WTC11 (cell line): Measurements from ENCODE around the gene LOXL1. TPM values are rescaled to one million over a fixed set of nuclear protein-coding genes. Genes with fewer than 3 reads are reported as not detected.

Experiments used
- ATAC-seq: fragments of 200-7000 bp; cut with Tn5 transposase; 2 replicates; pipeline ENCODE4 v1.10.0; 2021; ENCODE audit warnings: mild to moderate bottlenecking, moderate library complexity
- CTCF ChIA-PET: fragments of 300-600 bp; sonication (Branson Sonifier 250); formaldehyde crosslinking; loops from one replicate; lab custom pipeline; 2021; ENCODE audit warnings: antibody characterized with exemption; lab: Charles Lee
- POLR2A ChIA-PET: fragments of 350-600 bp; sonication (Branson Sonifier 250); formaldehyde crosslinking; loops from one replicate; lab custom pipeline; 2021; ENCODE audit warnings: antibody characterized with exemption; lab: Charles Lee
- DNase-seq: peaks from one replicate; pipeline ENCODE4 v3.0.0; 2021; ENCODE audit warnings: low spot score
- H3K27ac Mint-ChIP-seq: 2 replicates; pipeline ENCODE4 v1.8.0; 2021; ENCODE audit warnings: mixed read lengths
- H3K27me3 Mint-ChIP-seq: 2 replicates; pipeline ENCODE4 v1.8.0; 2021; ENCODE audit warnings: low read depth, mild to moderate bottlenecking, moderate library complexity, mixed read lengths
- H3K36me3 Mint-ChIP-seq: 2 replicates; pipeline ENCODE4 v1.8.0; 2021; ENCODE audit warnings: mixed read lengths
- H3K4me1 Mint-ChIP-seq: 2 replicates; pipeline ENCODE4 v1.8.0; 2022; ENCODE audit warnings: mixed read lengths
- H3K4me3 Mint-ChIP-seq: 2 replicates; pipeline ENCODE4 v1.8.0; 2021; ENCODE audit warnings: mild to moderate bottlenecking, moderate library complexity, mixed read lengths
- H3K9me3 Mint-ChIP-seq: 2 replicates; pipeline ENCODE4 v1.8.0; 2021; ENCODE audit warnings: mixed read lengths
- ELF4 ChIP-seq: sonication (generic); formaldehyde crosslinking; IDR thresholded peaks from 2 replicates; pipeline ENCODE4 v1.8.1; 2022; ENCODE audit warnings: low read depth, mild to moderate bottlenecking, moderate library complexity, missing genetic modification reagents
- FOXK1 ChIP-seq: sonication (generic); formaldehyde crosslinking; IDR thresholded peaks from 2 replicates; pipeline ENCODE4 v1.8.0; 2022; ENCODE audit warnings: mild to moderate bottlenecking, moderate library complexity, missing genetic modification reagents
- JAZF1 ChIP-seq: fragments of 250-450 bp; sonication (Bioruptor Pico); IDR thresholded peaks from 2 replicates; pipeline ENCODE4 v1.9.0; 2021; ENCODE audit warnings: moderate library complexity, mild to moderate bottlenecking, inconsistent platforms
- MXD4 ChIP-seq: fragments of 250-450 bp; sonication (Bioruptor Pico); IDR thresholded peaks from 2 replicates; pipeline ENCODE4 v1.8.0; 2021; ENCODE audit warnings: mild to moderate bottlenecking, moderate library complexity, borderline replicate concordance
- NFE2L1 ChIP-seq: sonication (generic); formaldehyde crosslinking; IDR thresholded peaks from 2 replicates; pipeline ENCODE4 v1.8.1; 2023; ENCODE audit warnings: missing genetic modification reagents
- NR2C2 ChIP-seq: sonication (generic); formaldehyde crosslinking; IDR thresholded peaks from 2 replicates; pipeline ENCODE4 v1.8.0; 2022; ENCODE audit warnings: mild to moderate bottlenecking, missing genetic modification reagents
- RELA ChIP-seq: sonication (generic); formaldehyde crosslinking; IDR thresholded peaks from 2 replicates; pipeline ENCODE4 v1.8.1; 2022; ENCODE audit warnings: missing genetic modification reagents, mild to moderate bottlenecking, borderline replicate concordance
- TCF7 ChIP-seq: sonication (generic); formaldehyde crosslinking; IDR thresholded peaks from 2 replicates; pipeline ENCODE4 v1.8.0; 2022; ENCODE audit warnings: mild to moderate bottlenecking, low read depth, missing genetic modification reagents, moderate library complexity
- TEAD4 ChIP-seq: sonication (generic); formaldehyde crosslinking; IDR thresholded peaks from 2 replicates; pipeline ENCODE4 v1.8.0; 2022; ENCODE audit warnings: mild to moderate bottlenecking, missing genetic modification reagents
- total RNA-seq: library from RNA; stranded (reverse); gene quantifications from 3 replicates; pipeline ENCODE4 v1.2.3, GENCODE V29; 2021
- TF ChIP-seq, protein P1 (sequence below): sonication (generic); formaldehyde crosslinking; IDR thresholded peaks from 2 replicates; pipeline ENCODE4 v1.8.1; 2022; ENCODE audit warnings: low read depth, missing genetic modification reagents, borderline replicate concordance
- TF ChIP-seq, protein P2 (sequence below): fragments of 250-450 bp; sonication (Bioruptor Pico); conservative IDR thresholded peaks from 2 replicates; pipeline ENCODE4 v1.9.0; 2021; ENCODE audit warnings: mild to moderate bottlenecking
- TF ChIP-seq, protein P3 (sequence below): sonication (generic); formaldehyde crosslinking; IDR thresholded peaks from 2 replicates; pipeline ENCODE4 v1.8.0; 2023; ENCODE audit warnings: missing genetic modification reagents
- TF ChIP-seq, protein P4 (sequence below): sonication (generic); formaldehyde crosslinking; IDR thresholded peaks from 2 replicates; pipeline ENCODE4 v1.8.1; 2023; ENCODE audit warnings: mild to moderate bottlenecking, missing genetic modification reagents
- TF ChIP-seq, protein P5 (sequence below): sonication (generic); formaldehyde crosslinking; IDR thresholded peaks from 2 replicates; pipeline ENCODE4 v1.8.1; 2023; ENCODE audit warnings: mild to moderate bottlenecking, missing genetic modification reagents, moderate library complexity
- TF ChIP-seq, protein P6 (sequence below): sonication (generic); formaldehyde crosslinking; IDR thresholded peaks from 2 replicates; pipeline ENCODE4 v1.8.1; 2023; ENCODE audit warnings: mild to moderate bottlenecking, missing genetic modification reagents
- TF ChIP-seq, protein P7 (sequence below): sonication (generic); formaldehyde crosslinking; IDR thresholded peaks from 2 replicates; pipeline ENCODE4 v1.8.1; 2023; ENCODE audit warnings: mild to moderate bottlenecking, missing genetic modification reagents, borderline replicate concordance
- TF ChIP-seq, protein P8 (sequence below): sonication (generic); formaldehyde crosslinking; IDR thresholded peaks from 2 replicates; pipeline ENCODE4 v1.8.1; 2022; ENCODE audit warnings: low read depth, mild to moderate bottlenecking, moderate library complexity, missing genetic modification reagents, borderline replicate concordance

Gene LOXL1
- total RNA-seq, 1 experiment from 2014 or later, result 10.6 TPM

DNA sequence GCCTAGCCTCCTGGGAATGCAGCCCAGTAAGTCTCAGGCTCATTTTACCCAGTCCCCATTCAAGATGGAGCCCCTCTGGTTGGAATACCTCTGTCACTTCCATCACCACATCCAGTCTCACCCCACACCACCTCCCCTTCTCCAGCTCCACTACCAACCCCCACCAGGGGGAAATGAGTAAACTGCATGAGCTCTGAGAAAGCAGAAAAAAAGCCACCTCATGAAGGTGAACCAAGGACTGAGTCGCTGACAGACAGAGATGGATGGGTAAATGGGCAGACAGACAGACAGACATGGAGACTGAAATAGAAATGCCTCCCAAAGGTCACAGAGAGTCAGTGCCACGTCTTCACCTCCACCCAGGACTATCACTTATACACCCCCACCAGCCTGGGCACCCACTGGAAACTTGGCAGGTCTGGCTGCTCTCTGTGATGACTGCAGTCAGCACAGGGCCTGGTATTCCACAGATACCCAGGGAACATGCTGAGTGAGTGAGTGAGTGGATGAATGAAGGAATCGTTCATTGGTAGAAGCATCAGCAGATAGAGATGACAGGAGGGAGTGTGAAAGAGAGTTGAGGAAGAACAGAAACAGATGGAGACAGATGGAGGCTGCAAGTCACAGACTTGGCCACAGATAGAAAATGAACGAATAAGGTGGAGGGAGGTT, 4.9 kb upstream of the LOXL1 start:
- peaks cover 20% of the 10 kb centered on the region for H3K36me3 Mint-ChIP-seq
- TF ChIP-seq TCF7 (CRISPR knock-in tag) (no peak), MXD4 (CRISPR knock-in tag) (no peak), JAZF1 (CRISPR knock-in tag) (no peak), FOXK1 (CRISPR knock-in tag) (no peak), NR2C2 (no peak), NFE2L1 (no peak), ELF4 (CRISPR knock-in tag) (no peak)
- TF ChIP-seq, protein P1, sequence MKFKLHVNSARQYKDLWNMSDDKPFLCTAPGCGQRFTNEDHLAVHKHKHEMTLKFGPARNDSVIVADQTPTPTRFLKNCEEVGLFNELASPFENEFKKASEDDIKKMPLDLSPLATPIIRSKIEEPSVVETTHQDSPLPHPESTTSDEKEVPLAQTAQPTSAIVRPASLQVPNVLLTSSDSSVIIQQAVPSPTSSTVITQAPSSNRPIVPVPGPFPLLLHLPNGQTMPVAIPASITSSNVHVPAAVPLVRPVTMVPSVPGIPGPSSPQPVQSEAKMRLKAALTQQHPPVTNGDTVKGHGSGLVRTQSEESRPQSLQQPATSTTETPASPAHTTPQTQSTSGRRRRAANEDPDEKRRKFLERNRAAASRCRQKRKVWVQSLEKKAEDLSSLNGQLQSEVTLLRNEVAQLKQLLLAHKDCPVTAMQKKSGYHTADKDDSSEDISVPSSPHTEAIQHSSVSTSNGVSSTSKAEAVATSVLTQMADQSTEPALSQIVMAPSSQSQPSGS (CRISPR knock-in tag), result no peak
- TF ChIP-seq, protein P2, sequence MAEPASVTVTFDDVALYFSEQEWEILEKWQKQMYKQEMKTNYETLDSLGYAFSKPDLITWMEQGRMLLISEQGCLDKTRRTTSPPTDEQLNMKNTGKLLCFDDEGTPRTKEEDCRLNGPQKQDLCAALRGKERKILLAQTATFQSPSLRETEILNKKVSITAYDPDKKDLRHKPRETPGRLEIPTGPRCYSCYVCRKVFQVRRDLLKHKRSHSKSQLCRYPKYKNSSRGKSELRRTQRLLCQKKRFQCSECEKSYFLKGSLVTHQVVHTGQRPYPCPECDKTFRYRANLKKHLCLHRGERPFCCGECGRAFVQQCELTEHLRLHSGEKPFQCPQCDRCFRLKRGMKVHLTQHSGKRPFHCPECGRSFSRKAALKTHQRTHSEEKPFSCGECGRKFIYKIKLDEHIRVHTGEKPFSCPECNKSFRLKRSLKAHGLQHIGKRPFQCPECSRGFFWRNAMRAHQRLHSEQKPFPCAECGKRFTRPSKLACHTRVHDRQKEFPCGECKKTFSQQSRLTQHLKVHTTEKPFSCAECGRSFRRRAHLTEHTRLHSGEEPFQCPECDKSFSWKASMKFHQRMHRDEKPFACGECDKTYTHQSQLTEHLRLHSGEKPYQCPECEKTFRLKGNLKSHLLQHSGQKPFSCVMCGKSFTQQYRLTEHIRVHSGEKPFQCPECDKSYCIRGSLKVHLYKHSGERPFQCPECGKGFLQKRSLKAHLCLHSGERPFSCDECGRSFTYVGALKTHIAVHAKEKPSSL (CRISPR knock-in tag), result no peak
- TF ChIP-seq, protein P3, sequence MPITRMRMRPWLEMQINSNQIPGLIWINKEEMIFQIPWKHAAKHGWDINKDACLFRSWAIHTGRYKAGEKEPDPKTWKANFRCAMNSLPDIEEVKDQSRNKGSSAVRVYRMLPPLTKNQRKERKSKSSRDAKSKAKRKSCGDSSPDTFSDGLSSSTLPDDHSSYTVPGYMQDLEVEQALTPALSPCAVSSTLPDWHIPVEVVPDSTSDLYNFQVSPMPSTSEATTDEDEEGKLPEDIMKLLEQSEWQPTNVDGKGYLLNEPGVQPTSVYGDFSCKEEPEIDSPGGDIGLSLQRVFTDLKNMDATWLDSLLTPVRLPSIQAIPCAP (CRISPR knock-in tag), result no peak
- TF ChIP-seq, protein P4, sequence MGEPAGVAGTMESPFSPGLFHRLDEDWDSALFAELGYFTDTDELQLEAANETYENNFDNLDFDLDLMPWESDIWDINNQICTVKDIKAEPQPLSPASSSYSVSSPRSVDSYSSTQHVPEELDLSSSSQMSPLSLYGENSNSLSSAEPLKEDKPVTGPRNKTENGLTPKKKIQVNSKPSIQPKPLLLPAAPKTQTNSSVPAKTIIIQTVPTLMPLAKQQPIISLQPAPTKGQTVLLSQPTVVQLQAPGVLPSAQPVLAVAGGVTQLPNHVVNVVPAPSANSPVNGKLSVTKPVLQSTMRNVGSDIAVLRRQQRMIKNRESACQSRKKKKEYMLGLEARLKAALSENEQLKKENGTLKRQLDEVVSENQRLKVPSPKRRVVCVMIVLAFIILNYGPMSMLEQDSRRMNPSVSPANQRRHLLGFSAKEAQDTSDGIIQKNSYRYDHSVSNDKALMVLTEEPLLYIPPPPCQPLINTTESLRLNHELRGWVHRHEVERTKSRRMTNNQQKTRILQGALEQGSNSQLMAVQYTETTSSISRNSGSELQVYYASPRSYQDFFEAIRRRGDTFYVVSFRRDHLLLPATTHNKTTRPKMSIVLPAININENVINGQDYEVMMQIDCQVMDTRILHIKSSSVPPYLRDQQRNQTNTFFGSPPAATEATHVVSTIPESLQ, result no peak
- TF ChIP-seq, protein P5, sequence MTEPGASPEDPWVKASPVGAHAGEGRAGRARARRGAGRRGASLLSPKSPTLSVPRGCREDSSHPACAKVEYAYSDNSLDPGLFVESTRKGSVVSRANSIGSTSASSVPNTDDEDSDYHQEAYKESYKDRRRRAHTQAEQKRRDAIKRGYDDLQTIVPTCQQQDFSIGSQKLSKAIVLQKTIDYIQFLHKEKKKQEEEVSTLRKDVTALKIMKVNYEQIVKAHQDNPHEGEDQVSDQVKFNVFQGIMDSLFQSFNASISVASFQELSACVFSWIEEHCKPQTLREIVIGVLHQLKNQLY (CRISPR knock-in tag), result no peak
- TF ChIP-seq, all 79 proteins: peak for 0
- H3K27me3 Mint-ChIP-seq, result peaks cover 9% of the 10 kb centered on the region
- H3K4me3 Mint-ChIP-seq, result no peak overlapping the region
- H3K4me1 Mint-ChIP-seq, result peaks cover 53% of the 10 kb centered on the region
- POLR2A ChIA-PET, result no interaction called here
- no peak overlapping the region for H3K27ac Mint-ChIP-seq
- ATAC-seq (no peak), DNase-seq (no peak)
- CTCF ChIA-PET, result interaction anchor here (0.9 to 2.5 kb wide), 6 partner anchors 12 to 128 kb away, joined by 5 to 8 read pairs (median 6); partner anchors contain the start of genes PML and TBC1D21
- peaks cover 19% of the 10 kb centered on the region for H3K9me3 Mint-ChIP-seq

DNA sequence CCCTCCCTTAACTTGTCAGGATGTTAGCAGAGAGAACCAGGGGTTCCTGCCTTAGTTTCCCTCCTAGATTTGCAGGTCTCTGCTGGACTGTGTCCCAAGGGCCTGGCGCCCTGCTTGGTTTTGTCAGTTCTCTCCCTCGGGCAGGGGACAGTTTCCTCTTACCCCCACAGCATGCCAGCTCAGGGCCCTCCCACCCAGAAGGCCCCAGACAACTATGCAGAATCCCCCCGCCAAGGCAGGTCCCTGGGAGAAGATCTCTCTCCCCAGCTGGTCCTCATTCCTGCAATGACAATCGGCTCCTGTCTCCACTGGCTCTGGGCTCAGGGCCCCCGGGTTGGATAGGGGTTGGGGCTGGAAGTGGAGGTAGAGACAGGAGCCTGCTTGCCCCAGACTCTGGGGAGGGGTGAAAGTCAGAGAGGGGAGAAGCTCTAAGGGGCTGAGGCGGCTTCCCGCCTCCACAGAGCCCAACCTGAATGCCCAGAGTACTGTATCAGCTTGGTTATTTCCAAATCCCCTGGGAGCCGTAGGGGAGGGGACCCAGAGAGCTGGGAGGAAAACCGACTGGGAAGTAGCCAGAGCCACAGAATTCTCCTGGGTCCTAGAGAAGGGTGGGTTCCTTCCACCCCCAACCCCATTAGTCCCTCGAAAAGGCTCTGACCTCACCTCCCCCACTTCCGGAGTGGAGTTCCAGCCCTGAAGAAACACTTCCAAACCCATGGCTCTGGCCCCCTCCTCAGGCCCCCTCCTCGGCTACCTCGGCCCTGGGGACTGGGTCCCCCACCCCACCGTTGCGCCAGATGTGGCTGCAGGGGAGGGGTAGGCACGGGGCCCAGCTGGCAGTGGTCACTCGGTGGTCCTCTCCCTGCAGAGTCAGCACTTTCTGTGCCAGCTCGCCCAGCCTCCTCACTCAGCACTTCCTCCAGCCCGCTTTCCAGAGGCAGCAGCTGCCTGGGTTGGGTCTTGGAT, 3.8 kb upstream of the LOXL1 start:
- peak overlapping the region; percentile 47 for H3K4me3 Mint-ChIP-seq
- ATAC-seq (peak; percentile 51), DNase-seq (peak; percentile 65)
- ChIA-PET CTCF (interaction anchor here (0.9 to 2.5 kb wide), 17 partner anchors 9 to 218 kb away, joined by 3 to 17 read pairs (median 7); partner anchors contain the start of genes PML and TBC1D21), POLR2A (interaction anchor here (0.8 to 1.3 kb wide), 3 partner anchors 12 to 72 kb away, joined by 3 to 7 read pairs (median 3); partner anchors contain the start of gene PML)
- H3K27ac Mint-ChIP-seq, result no peak overlapping the region; the same call in 1 of the 2 replicates
- H3K4me1 Mint-ChIP-seq, result peaks cover 53% of the 10 kb centered on the region
- peaks cover 16% of the 10 kb centered on the region for H3K9me3 Mint-ChIP-seq
- H3K27me3 Mint-ChIP-seq, result peaks cover 9% of the 10 kb centered on the region
- peaks cover 17% of the 10 kb centered on the region for H3K36me3 Mint-ChIP-seq
- TF ChIP-seq, protein P6, sequence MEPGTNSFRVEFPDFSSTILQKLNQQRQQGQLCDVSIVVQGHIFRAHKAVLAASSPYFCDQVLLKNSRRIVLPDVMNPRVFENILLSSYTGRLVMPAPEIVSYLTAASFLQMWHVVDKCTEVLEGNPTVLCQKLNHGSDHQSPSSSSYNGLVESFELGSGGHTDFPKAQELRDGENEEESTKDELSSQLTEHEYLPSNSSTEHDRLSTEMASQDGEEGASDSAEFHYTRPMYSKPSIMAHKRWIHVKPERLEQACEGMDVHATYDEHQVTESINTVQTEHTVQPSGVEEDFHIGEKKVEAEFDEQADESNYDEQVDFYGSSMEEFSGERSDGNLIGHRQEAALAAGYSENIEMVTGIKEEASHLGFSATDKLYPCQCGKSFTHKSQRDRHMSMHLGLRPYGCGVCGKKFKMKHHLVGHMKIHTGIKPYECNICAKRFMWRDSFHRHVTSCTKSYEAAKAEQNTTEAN, result peak; percentile 32; the same call in 1 of the 2 replicates
- TF ChIP-seq, protein P7, sequence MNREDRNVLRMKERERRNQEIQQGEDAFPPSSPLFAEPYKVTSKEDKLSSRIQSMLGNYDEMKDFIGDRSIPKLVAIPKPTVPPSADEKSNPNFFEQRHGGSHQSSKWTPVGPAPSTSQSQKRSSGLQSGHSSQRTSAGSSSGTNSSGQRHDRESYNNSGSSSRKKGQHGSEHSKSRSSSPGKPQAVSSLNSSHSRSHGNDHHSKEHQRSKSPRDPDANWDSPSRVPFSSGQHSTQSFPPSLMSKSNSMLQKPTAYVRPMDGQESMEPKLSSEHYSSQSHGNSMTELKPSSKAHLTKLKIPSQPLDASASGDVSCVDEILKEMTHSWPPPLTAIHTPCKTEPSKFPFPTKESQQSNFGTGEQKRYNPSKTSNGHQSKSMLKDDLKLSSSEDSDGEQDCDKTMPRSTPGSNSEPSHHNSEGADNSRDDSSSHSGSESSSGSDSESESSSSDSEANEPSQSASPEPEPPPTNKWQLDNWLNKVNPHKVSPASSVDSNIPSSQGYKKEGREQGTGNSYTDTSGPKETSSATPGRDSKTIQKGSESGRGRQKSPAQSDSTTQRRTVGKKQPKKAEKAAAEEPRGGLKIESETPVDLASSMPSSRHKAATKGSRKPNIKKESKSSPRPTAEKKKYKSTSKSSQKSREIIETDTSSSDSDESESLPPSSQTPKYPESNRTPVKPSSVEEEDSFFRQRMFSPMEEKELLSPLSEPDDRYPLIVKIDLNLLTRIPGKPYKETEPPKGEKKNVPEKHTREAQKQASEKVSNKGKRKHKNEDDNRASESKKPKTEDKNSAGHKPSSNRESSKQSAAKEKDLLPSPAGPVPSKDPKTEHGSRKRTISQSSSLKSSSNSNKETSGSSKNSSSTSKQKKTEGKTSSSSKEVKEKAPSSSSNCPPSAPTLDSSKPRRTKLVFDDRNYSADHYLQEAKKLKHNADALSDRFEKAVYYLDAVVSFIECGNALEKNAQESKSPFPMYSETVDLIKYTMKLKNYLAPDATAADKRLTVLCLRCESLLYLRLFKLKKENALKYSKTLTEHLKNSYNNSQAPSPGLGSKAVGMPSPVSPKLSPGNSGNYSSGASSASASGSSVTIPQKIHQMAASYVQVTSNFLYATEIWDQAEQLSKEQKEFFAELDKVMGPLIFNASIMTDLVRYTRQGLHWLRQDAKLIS (CRISPR knock-in tag), result no peak
- TF ChIP-seq RELA (no peak), NFE2L1 (0 out of 2 replicates have a peak, but pooled peaks have one; percentile 52), TEAD4 (no peak)
- TF ChIP-seq, protein P8, sequence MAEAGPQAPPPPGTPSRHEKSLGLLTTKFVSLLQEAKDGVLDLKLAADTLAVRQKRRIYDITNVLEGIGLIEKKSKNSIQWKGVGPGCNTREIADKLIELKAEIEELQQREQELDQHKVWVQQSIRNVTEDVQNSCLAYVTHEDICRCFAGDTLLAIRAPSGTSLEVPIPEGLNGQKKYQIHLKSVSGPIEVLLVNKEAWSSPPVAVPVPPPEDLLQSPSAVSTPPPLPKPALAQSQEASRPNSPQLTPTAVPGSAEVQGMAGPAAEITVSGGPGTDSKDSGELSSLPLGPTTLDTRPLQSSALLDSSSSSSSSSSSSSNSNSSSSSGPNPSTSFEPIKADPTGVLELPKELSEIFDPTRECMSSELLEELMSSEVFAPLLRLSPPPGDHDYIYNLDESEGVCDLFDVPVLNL (CRISPR knock-in tag), result no peak
